GM18951 (cell line): Measurements from ENCODE around the gene HACE1.
"Not testable (repeated sequence)": the region's sequence is repeated elsewhere in the genome, so short reads cannot be mapped to it uniquely, and the experiment has no call there.

Source experiments
- POLR2A ChIP-seq: IDR thresholded peaks from 4 replicates; pipeline ENCODE4 v1.6.1; 2011; ENCODE audit warnings: mild to moderate bottlenecking; ENCODE audit not compliant: insufficient read length, insufficient read depth; ENCODE audit errors: extremely low read depth
- in situ Hi-C: fragments of 300-500 bp; cut with MboI; formaldehyde crosslinking; loops from one replicate; pipeline ENCODE4 v1.12.0; 2022; ENCODE audit warnings: low sequenced_read_pairs, mixed read lengths, inconsistent platforms; ENCODE audit not compliant: unreplicated experiment

Gene HACE1

DNA sequence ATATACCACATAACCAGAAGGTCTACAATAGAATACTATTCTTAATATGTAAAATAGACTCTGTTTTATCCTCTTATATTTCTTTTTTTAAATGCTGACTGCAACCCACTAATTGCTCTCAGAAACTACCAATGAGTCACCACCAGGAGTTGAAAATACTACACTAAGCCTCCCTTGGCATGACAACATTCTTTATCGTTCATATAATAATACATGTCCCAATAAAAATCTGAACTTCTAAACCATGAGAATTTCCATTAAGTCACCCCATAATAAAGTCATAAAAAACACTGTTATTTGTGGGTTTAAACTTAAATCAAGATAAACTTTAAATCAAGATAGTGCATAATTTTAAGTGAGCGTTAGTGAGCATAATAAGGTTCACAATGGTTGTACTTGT lies 4.2 kb downstream of the HACE1 start:
- TF ChIP-seq POLR2A = no peak
- in situ Hi-C loops = no loop called here

- in situ Hi-C loops = not testable (repeated sequence)
Observed at GRCh38 chr6:104847721-104848120, 12.0 kb downstream of the HACE1 start.

GRCh38 chr6:104843229-104843628 lies 16.5 kb downstream of the HACE1 start:
- TF ChIP-seq POLR2A = no peak
- in situ Hi-C loops = no loop called here

DNA sequence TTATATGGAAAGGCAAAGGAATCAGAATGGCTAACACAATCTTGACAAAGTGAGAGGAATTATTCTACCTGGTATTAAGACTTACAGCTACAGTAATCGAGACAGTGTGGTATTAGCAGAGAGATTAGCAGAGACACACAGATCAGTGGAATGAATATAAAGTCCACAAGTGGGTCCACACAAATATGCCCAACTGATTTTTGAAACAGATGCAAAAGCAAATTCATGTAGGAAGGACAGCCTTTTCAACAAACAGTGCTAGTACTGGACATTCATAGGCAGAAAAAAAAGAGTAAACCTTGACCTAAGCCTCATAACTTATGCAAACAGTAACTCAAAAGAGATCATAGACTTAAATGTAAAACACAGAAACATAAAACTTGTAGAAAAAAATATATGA lies 22.6 kb downstream of the HACE1 start:
- in situ Hi-C loops = no loop called here
- TF ChIP-seq POLR2A = no peak

DNA sequence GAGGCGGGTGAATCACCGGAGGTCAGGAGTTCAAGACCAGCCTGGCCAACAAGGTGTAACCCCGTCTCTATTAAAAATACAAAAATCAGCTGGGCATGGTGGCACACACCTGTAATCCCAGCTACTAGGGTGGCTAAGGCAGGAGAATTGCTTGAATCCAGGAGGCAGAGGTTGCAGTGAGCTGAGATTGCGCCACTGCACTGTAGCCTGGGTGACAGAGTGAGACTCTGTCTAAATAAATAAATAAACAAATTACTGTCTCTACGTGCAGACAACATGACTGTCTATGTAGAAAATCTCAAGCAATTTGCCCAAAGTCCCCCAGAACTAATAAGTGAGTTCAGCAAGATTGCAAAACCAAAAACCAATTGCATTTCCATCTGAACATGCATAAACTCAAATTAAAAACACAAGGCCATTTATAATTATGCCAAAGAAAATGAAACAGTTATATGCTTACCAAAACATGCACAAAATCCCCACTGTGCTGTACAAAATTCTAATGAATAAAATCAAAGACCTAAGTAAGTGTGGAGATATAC lies 23.2 kb downstream of the HACE1 start:
- in situ Hi-C loops = not testable (repeated sequence)

GRCh38 chr6:104835782-104836181 lies 23.9 kb downstream of the HACE1 start:
- no peak for TF ChIP-seq POLR2A
- in situ Hi-C loops = no loop called here

GRCh38 chr6:104829183-104829958 lies 30.3 kb downstream of the HACE1 start:
- in situ Hi-C loops = no loop called here
- TF ChIP-seq POLR2A = no peak

DNA sequence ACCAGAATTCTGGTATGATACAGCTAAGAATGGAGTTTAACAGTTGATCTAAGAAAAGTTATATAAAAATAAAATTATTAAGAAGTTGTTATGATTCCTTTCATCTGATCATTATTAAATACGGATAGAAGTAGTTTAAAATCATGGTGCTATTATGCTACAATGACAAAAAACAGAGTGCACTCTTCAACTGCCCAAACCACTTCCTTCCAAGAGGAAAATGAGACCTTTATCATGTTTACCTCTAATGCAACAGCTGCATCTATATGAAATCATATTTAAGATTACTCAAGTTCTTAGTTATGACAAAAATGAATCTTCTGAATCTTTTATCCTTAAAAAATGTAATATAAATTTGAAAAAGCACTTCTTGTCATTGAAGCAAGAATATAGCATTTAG lies 31.2 kb downstream of the HACE1 start:
- TF ChIP-seq POLR2A = no peak
- in situ Hi-C loops = no loop called here

- in situ Hi-C loops = not testable (repeated sequence)
Observed at GRCh38 chr6:104820820-104821219, 38.9 kb downstream of the HACE1 start.

DNA sequence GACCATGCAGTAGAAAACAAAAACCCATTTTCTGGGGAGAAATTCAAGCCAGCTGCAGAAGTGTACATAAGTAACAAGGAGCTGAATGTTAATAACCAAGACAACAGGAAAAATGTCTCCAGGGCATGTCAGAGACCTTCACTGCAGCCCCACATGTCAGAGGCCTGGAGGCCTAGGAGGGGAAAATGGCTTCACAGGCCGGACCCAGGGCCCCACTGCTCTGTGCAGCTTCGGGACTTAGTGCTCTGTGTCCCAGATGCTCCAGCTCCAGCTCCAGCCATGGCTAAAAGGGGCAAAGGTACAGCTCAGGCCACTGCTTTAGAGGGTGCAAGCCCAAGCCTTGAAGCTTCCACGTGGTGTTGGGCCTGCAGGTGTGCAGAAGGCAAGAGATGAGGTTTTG lies 43.6 kb downstream of the HACE1 start:
- TF ChIP-seq POLR2A = no peak
- in situ Hi-C loops = no loop called here

DNA sequence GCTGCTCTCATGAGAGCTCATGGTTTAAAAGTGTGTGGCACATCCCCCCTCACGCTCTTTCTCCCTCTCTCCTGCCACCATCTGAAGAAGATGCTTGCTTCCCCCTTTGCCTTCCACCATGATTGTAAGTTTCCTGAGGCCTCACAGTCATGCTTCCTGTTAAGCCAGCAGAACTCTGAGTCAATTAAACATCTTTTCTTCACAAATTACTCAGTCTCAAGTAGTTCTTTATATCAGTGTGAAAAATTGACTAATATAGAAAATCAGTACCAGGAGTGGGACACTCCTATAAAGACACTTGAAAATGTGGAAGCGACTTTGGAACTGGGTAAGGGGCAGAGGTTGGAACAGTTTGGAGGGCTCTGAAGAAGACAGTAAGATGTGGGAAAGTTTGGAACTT lies 45.0 kb downstream of the HACE1 start:
- TF ChIP-seq POLR2A = no peak
- in situ Hi-C loops = no loop called here

- in situ Hi-C loops = no loop called here
- TF ChIP-seq POLR2A = no peak
Observed at GRCh38 chr6:104813552-104813951, 46.2 kb downstream of the HACE1 start.

- no peak for TF ChIP-seq POLR2A
- in situ Hi-C loops = no loop called here
Observed at GRCh38 chr6:104809116-104809515, 50.6 kb downstream of the HACE1 start.

DNA sequence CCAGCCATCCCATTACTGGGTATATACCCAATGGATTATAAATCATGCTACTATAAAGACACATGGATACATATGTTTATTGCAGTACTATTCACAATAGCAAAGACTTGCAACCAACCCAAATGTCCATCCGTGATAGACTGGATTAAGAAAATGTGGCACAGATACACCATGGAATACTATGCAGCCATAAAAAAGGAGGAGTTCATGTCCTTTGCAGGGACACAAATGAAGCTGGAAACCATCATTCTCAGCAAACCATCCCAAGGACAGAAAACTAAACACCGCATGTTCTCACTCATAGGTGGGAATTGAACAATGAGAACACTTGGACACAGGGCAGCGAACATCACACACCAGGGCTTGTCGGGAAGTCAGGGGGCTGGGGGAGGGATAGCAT lies 54.4 kb downstream of the HACE1 start:
- in situ Hi-C loops = not testable (repeated sequence)

GRCh38 chr6:104799134-104799657 lies 60.5 kb downstream of the HACE1 start:
- in situ Hi-C loops = no loop called here
- no peak for TF ChIP-seq POLR2A
